HG03108 (cell line): ENCODE data around the gene SFI1.

ENCODE experiments used
- ATAC-seq: cut with Tn5 transposase; IDR thresholded peaks from one replicate; pipeline ENCODE4 v1.9.1; 2021; ENCODE audit warnings: moderate library complexity; ENCODE audit not compliant: unreplicated experiment

Gene SFI1

DNA sequence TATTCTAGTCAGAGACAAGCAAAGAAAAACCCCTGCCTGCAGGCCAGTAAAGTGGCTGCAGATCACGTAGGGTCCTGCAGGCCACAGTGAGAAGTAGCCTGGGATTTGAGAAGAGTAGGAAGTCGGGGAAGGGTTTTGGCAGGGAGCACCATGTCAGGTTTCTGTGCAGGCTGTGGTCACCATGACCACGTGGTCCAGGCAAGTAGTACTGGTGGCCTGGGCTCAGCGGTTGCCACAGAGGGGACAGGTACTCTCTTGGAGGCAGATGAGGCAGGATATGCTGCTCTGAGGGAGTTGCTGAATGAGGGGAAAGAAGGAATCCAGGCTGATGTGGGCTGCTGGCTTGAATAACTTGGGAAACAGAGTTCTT is 119.1 kb downstream of the SFI1 start:
- ATAC-seq, result no peak

DNA sequence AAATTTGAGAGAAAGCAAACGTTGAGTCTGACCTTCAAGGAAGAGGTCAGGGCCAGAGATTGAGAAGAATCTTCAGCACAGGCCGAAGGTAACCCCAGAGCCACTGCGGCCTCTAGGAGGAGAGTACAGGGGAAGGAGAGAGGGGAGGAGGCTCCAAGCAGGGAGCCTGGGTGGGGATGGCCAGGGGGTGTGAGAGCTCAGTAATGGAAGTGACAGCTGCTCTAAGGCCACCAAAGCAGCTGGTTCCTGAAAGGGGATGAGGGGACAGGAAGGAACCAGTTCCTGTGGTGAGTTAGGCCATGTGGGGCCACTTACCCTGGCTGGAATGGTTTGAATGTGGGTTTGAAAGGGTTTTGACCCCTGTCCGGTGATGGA is 119.6 kb downstream of the SFI1 start:
- peak; percentile 15 for ATAC-seq

DNA sequence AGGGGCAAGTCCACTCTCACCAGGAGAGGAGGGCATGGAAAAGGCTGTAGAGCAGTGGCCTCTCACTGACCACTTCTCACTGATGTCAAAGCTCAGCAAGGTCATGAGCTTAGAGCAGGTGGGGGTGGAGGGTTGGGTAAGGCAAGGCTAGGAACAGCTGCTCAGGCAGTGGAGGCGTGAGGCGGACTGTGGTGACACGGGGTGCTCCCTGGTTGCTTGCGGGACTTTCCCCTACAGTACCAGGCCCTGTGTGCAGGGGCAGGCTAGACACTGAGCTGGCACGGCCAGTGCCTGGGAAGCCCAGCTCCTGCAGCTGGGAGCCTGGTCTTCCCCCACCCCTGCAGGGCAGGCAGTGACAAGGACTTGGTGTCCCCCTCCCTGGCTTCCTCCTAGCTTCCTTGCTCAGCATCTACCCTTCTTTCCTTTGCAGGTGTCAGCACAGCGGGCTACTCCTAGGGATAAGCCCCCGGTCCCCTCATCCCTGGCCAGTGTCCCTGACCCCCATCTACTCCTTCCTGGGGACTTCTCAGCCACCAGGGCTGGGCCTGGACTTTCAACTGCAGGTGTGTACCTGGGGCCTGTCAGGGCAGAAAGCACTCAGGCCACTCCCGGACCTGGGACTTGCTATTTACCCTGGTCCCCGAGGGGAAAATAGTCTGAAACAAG is 120.1 kb downstream of the SFI1 start:
- ATAC-seq, result peak; percentile 81

DNA sequence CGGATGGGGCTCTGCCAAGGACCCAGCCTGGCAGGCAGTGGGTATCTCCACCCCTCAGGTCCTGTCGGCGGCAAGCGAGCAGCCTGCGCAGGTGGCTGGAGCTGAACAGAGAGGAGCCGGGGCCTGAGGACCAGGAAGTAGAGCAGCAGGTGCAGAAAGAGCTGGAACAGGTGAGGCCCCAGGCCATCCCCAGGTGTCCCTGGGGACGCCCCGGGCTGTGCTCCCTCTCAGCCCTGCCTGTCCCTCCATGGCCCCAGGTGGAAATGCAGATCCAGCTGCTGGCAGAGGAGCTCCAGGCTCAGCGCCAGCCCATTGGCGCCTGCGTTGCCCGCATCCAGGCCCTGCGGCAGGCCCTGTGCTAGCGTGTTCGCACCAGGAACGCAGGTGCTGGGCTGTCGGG is 121.7 kb downstream of the SFI1 start:
- no peak for ATAC-seq

DNA sequence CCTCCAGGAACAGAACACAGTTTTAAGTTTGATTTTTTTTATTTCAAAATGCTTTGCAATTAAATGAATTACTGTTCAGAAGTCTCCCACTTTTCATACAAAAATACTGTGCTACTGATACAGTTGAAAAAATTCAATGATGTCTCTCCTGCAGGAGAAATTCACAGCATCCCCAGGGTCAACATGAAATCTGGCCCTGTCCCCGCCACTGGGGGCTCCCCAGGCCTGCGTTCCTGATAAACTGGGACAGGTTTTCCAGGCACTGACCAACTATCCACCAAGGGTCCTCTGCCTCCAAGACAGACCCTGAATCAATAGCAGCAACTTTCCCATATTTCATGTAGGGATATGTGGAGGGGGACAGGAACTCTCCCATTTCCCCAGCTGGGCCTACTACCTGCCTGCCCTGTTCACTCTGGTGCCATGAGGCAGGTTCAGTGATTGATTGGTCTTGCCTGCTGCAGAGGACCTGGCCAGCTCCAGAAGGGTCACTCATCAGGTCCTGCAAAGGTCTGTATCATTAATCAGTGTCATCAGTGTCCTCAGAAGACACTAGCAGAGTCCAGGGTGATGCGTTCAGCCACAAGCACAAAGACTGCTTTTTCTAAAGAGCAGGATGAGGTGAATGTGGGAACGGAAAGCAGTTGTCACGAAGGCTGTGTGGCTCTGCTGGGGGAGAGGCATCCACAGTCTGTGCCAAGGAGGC is 122.3 kb downstream of the SFI1 start:
- ATAC-seq, result no peak

DNA sequence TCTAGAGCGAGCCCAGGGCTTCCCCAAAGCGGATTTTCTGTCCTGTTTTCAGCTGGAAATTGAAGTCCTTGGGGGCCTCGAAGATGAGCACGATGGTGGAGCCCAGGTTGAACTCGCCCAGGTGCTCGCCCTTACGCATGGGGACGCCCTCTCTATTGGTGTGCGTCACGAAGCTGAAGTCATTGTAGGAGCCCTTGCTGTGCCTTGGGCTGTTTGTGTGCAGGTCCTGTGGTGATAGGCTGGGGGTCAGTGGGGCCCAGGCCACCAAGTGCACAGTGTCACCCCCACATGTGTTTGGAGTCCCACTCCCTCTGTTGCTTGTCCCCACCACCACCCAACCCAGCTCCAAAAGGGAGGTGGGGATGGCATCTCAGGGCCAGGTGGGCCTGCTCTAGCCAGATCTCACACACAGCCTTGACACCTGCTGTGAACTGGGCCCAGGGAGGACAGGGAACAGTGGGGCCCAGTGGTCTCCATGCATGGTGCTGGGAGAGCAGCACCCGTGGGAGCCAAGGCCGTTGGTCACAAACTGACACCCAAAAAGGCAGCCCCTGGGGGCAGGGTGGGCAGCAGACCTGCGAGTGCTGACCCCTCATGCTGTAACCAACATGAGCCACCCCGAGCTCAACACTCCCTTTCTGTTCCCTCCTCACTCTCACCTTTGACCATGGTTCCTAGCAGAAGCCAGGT is 123.4 kb downstream of the SFI1 start:
- no peak for ATAC-seq

DNA sequence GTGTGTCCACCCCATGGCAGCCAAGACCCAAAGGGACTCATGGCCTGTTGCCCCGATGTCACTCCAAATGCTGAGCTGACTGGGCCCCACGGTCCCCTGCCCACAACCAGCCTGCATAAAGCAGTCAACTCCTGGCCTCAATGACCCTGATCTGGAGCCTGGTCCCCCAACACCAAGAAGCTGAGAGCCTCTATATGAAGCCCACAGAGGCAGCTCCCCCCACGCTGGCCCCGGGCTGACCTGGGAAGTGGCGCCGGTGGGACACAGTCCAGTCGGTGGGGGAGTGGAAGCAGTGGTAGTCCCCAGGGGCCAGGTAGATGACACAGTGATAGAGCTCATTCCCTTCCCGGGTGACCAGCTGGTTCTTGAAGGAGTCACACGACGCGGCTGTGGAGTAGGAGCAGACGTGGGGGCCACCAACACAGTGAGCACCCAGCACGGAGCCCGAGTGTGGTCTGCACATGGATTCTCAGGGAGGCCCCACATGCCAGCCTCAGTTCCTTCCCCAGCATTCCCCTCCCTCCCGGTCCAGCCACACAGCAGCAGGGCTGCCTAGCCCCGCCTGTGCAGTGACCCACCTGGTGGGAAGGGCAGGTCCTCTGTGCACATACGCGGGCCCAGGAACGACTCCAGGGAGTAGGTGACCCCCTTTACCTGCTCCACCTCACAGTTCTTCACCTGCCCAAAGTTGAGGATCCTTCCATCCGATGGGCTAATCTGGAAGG is 124.6 kb downstream of the SFI1 start:
- no peak for ATAC-seq

DNA sequence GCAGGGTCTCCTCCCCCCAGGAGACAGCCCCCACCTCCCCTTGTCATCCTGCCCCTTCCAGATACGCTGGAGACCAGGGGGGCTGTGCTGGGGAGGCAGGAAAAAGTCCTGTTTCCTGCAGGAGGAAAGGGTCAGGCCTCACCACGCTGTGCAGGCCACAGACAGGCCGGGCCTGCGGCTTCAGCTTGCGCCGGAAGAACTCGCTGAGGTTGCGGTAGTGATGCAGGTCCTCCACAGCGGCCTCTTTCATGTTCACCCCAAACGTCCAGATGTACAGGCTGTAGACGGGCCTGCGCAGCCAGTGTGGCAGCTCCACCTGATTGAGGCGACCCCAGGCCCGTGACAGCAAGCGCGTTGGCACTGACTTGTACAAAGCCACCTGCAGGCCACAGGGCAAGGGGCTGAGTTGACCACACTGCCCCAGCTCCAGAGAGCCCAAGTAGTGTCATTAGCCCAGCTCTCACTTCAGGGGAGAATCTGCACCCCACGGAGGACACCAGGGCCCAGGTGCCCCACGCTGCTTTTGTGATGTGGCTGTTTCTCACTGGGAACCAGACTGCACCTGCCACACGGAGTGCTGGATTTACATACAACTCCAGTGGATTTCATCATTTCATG is 125.3 kb downstream of the SFI1 start:
- no peak for ATAC-seq

DNA sequence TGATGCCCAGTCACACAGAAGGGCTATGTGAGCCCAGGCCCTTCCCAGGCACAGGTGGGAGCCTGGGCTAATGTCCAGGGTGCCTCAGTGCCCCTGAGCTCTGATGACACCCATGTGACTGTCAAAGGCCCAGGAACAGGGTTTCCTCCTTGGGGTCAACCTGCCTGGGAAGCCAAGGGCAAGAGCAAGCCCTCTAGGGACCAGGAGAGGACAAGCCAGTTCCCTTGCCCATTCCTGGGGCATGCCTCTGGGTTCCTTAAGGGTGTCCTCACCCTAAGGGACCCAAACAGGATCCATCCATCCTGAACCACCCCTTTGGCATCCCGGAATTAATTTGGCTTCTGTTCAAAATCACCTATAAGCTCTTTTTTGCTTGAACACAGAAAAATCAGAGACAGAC is 126.6 kb downstream of the SFI1 start:
- ATAC-seq, result no peak

DNA sequence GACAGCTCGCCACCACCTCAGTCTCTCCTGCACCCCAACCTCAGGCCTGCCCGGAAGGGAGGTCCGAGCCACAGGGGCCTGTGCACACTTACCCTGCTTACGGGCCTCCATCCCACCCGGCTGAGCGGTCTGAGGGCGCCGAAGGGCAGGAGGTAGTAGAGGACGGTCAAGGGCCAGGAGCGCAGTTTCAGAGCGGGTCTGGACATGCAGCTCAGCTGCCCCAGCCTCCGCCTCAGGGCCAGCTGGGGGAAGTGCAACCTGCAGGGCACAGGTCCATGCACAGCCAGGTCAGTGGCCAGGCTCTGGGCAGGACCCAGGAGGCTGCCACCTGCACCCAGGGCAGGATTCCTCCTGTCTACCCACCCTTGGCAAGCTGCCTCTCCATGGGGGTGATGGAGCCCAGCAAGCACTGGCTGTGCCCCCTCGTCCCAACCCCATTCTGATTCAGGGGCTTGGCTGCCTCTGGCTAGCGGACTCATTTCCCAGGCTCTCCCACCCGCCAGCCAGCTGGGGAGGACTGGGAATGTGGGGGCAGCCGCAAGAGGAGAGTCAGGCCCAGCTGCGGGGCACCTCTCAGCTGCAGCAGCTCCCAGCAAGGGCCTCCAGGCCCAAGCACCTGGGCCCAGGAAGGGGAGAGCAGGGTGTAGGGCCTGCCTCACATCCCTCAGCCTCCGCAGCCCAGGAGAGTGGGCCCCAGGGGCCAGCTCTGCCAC is 127.4 kb downstream of the SFI1 start:
- no peak for ATAC-seq

DNA sequence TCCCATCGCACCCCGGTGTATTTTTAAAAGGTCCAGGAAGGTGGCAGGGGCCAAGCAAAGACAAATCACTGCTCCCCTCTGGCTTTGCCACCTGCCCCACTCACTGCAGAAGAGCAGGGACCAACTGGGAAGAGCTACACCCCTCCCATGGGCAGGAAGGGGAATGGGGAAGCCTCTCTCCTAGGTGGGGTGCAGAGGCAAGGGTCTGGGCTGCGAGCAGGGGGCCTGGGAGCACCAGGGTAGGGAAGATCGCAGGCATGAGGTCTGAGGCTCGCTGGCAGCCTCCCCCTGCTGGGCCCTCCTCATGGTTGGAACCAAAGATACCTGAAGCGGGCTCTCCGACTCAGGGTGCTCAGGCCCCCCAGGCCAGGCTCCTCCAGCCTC is 128.9 kb downstream of the SFI1 start:
- ATAC-seq, result no peak

DNA sequence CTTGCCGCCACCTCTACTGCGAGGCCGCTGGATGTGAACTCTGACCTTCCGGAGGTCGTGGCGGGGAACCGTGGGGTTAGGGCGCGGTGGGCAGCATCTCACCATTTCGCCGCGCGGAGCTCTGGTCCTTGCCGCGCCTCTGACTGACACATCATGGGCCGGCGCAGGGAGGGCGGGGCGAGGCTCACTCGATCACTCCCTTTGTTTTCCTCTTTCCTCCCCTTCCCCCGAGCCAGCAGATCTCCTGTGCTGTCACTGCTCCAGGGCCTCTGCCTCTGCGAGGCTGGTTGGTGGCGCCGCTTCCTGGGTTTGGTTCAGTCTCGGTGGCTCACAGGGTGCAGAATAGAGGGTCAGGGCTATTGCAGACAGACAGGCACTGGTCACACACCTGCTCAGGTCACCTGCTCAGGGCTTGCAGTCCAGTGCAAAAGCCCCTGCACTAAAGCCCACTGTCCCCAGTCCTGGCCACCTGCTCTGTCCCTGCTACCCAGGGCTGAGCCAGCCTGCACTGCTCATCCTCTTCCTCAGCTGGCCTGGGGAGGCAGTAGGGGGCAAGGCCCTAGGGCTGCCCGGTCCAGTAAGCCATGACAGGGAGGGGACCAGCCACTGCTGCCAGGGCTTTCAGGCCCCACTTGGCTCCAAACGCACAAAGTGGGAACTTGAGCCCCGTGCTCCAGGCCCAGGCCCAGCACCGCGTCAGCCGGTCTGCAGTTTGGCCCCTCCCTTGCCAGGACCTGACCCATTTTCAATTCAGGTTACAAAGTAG is 129.5 kb downstream of the SFI1 start:
- no peak for ATAC-seq

DNA sequence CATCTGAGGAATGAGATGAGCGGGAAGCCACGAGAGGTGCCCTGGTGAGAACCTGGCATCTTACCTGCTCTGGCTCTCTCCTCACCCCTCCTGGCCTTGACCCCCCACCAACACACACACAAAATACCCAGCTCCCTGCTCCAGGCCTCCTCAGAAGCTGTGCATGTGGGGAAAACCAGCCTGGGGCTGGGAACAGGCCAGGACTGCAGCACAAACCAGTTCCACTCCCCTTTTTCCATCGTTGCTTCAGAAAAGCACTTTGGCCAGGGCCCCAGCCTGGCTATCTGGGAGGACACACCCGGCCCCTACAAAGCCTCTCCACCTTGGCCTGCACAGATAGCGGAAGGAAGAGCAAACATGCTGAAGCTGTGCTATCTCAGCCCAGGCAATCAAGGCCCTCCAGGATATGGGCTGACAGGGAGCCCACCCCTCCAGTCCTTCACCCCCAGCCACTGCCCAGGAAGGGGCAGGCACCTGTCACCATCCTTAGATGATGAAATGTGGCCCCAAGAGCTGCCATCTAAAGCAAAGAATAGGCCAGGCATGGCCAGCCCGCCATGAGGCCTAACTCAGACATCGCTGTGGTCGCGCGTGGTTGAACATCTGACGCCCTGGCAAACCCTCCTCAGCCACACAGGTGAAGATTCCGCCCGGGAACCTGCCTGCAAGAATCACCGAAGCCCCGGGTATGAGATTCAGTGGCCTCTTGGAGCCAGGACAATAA is 130.3 kb downstream of the SFI1 start:
- no peak for ATAC-seq

DNA sequence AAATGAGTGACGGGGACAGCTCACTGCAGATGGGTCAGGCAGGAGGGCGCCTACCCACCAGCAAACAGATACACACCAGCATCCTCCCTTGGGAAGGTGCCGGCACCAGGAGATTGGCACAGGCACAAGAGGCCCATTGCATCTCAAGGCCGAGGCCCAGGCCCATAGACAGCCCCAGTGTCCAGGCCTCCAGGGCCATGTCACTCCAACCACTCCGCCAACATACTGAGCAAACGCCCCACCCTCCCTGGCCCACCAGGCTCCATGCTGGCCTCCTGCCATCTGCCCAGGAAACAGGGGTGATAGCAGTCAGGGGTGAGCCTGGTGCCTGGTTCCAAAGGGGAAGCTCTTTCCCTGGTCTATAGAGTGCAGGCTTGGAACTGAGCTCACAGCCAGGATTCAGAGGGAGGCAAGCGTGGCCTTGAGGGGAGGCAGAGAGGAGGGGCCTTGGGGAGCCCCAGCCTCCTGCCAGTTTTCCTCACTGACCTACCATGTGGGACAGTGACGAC is 130.9 kb downstream of the SFI1 start:
- no peak for ATAC-seq

DNA sequence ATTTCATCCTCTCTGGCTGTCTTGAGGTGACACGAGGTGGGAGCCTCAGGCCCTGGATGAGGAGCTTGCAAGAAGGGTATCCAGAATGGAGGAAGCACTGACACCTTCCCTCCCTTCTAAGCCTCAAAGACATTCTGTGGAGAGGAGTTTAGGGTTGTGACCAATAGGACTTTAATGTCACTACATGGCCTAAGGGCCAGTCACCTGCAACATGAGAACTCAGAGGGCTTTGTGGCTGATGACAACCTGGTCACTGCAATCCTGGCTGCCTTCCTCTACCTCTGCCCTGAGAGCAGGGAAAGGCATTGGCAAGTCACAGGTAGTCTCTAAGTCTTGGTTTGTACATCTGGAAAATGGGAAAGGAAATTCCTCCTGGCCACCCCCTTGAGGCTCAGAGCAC is 132.0 kb downstream of the SFI1 start:
- ATAC-seq, result no peak

DNA sequence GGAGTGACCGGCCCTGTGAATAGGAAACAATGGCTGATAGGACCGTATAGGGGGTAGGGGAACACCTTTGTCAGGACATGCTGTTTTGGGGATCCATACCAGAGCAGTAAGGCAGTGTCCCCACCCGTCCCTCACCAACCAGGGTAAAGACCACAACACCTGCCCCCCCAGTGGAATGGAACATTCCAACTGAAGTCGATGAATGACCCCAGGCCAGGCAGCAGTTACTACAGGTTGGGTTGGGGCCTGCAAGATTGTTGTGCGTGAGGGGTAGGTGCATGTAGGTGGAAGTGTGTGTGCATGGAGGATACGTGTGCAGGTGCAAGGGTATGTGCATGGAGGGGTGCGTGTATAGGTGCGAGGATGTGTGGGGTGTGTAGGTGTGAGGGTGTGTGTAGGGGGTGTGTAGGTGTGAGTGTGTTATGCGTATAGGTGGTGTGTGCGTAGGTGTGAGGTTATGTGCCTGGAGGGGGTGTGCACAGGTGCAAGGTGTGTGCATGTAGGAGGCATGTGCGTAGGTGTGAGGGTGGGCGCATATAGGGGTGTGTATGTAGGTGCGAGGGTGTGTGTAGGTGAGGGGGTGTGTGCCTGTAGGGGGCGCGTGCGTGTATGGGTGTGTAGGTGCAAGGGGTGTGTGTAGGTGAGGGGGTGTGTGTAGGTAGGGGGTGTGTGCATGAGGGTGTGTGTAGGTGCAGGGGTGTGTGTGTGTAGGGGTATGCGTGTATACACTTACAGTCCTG is 132.8 kb downstream of the SFI1 start:
- no peak for ATAC-seq

DNA sequence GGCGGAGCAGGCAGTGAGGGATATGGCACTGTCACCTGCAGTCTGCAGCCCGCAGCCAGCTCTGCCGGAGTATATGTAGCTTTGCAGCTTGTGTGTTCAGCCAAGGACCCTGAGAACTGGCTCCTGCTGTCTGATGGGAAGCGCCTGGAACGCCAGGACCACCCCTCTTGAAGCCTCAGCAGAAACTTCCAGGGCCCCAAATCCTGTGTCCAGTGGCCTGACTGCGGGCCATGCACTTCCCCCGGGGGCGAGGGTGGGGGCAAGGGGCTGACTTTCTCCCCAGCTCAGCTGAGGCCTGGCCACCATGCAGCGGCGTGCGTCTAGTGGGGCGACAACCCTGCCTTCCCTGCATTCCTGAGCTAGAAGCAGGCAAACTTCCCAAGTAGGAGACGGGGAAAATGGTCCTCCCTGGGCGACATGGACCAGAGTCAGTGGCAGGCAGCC is 133.4 kb downstream of the SFI1 start:
- ATAC-seq, result no peak
